ENCODE measurements around the gene IL32. TPM values are rescaled to one million over a fixed set of nuclear protein-coding genes. Genes with fewer than 3 reads are reported as not detected.
"Not testable (repeated sequence)": the region's sequence is repeated elsewhere in the genome, so short reads cannot be mapped to it uniquely, and the experiment has no call there.

Gene IL32
- total RNA-seq, 1 experiment from 2014 or later = 4.7 TPM

DNA sequence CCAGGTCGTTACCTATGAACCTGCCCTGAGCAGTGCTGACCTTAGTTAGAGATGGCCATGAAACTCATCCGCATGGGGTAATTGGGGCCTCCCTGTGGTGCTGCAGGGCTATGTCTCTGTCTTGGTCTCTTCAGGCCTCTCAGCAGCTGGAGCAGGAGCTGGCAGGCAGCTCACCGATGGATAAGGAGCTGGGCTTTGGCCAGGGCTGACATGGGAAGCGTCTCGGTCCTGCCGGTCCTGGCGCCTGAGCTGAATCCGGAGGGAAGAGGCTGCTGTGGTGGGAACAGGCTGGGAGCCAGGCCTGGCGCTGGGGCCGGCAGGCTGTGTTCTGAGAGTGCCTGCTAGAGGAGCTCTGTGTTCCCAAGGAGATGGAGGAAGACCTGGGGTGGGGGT, 10.1 kb downstream of the IL32 start:
- no peak for DNase-seq (ENCODE audit: low spot score)
- Mint-ChIP-seq H3K36me3 (no peaks in the 10 kb centered on the region), H3K27ac (no peak overlapping the region), H3K9me3 (no peaks in the 10 kb centered on the region), H3K4me1 (peaks cover 54% of the 10 kb centered on the region), H3K27me3 (ENCODE audit: low read depth) (peaks cover 12% of the 10 kb centered on the region), H3K4me3 (no peak overlapping the region)
- ATAC-seq = peak; percentile 35
- CTCF ChIA-PET = interaction anchor here (1.1 to 6.5 kb wide), 6 partner anchors 12 to 75 kb away, joined by 4 to 59 read pairs (median 11); no protein-coding TSS in a partner anchor
- TF ChIP-seq NR2C2 (CRISPR knock-in tag; IDR thresholded peaks at IDR 0.05) = no peak
- TF ChIP-seq, protein P1, sequence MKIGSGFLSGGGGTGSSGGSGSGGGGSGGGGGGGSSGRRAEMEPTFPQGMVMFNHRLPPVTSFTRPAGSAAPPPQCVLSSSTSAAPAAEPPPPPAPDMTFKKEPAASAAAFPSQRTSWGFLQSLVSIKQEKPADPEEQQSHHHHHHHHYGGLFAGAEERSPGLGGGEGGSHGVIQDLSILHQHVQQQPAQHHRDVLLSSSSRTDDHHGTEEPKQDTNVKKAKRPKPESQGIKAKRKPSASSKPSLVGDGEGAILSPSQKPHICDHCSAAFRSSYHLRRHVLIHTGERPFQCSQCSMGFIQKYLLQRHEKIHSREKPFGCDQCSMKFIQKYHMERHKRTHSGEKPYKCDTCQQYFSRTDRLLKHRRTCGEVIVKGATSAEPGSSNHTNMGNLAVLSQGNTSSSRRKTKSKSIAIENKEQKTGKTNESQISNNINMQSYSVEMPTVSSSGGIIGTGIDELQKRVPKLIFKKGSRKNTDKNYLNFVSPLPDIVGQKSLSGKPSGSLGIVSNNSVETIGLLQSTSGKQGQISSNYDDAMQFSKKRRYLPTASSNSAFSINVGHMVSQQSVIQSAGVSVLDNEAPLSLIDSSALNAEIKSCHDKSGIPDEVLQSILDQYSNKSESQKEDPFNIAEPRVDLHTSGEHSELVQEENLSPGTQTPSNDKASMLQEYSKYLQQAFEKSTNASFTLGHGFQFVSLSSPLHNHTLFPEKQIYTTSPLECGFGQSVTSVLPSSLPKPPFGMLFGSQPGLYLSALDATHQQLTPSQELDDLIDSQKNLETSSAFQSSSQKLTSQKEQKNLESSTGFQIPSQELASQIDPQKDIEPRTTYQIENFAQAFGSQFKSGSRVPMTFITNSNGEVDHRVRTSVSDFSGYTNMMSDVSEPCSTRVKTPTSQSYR (CRISPR knock-in tag; IDR thresholded peaks at IDR 0.05) = no peak
- TF ChIP-seq GRHL2 (CRISPR knock-in tag; IDR thresholded peaks at IDR 0.05; ENCODE audit: insufficient replicate concordance, severe bottlenecking) = no peak
- no peak for TF ChIP-seq TEAD4 (CRISPR knock-in tag; IDR thresholded peaks at IDR 0.05)
- TF ChIP-seq, protein P2, sequence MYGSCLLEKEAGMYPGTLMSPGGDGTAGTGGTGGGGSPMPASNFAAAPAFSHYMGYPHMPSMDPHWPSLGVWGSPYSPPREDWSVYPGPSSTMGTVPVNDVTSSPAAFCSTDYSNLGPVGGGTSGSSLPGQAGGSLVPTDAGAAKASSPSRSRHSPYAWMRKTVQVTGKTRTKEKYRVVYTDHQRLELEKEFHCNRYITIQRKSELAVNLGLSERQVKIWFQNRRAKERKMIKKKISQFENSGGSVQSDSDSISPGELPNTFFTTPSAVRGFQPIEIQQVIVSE (CRISPR knock-in tag; IDR thresholded peaks at IDR 0.05; ENCODE audit: borderline replicate concordance) = no peak
- no peak for TF ChIP-seq IRF2 (CRISPR knock-in tag; IDR thresholded peaks at IDR 0.05; ENCODE audit: borderline replicate concordance, low read depth)
- TF ChIP-seq IRF1 (CRISPR knock-in tag; IDR thresholded peaks at IDR 0.05) = no peak
- TF ChIP-seq CTCF (IDR thresholded peaks at IDR 0.05) = no peak
- TF ChIP-seq ATF3 (CRISPR knock-in tag; conservative IDR thresholded peaks at IDR 0.05) = no peak
- TF ChIP-seq PRRX2 (CRISPR knock-in tag; IDR thresholded peaks at IDR 0.05) = no peak
- TF ChIP-seq SP1 (CRISPR knock-in tag; conservative IDR thresholded peaks at IDR 0.05) = no peak
- TF ChIP-seq, protein P3, sequence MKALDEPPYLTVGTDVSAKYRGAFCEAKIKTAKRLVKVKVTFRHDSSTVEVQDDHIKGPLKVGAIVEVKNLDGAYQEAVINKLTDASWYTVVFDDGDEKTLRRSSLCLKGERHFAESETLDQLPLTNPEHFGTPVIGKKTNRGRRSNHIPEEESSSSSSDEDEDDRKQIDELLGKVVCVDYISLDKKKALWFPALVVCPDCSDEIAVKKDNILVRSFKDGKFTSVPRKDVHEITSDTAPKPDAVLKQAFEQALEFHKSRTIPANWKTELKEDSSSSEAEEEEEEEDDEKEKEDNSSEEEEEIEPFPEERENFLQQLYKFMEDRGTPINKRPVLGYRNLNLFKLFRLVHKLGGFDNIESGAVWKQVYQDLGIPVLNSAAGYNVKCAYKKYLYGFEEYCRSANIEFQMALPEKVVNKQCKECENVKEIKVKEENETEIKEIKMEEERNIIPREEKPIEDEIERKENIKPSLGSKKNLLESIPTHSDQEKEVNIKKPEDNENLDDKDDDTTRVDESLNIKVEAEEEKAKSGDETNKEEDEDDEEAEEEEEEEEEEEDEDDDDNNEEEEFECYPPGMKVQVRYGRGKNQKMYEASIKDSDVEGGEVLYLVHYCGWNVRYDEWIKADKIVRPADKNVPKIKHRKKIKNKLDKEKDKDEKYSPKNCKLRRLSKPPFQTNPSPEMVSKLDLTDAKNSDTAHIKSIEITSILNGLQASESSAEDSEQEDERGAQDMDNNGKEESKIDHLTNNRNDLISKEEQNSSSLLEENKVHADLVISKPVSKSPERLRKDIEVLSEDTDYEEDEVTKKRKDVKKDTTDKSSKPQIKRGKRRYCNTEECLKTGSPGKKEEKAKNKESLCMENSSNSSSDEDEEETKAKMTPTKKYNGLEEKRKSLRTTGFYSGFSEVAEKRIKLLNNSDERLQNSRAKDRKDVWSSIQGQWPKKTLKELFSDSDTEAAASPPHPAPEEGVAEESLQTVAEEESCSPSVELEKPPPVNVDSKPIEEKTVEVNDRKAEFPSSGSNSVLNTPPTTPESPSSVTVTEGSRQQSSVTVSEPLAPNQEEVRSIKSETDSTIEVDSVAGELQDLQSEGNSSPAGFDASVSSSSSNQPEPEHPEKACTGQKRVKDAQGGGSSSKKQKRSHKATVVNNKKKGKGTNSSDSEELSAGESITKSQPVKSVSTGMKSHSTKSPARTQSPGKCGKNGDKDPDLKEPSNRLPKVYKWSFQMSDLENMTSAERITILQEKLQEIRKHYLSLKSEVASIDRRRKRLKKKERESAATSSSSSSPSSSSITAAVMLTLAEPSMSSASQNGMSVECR (CRISPR knock-in tag; IDR thresholded peaks at IDR 0.05; ENCODE audit: borderline replicate concordance) = no peak
- no peak for TF ChIP-seq HMGA2 (CRISPR knock-in tag; IDR thresholded peaks at IDR 0.05)
- TF ChIP-seq ZNF512 (CRISPR knock-in tag; IDR thresholded peaks at IDR 0.05; ENCODE audit: borderline replicate concordance) = no peak
- POLR2A ChIA-PET = interaction anchor here (1.5 kb wide), 1 partner anchor 17 kb away, joined by 5 read pairs; no protein-coding TSS in a partner anchor

DNA sequence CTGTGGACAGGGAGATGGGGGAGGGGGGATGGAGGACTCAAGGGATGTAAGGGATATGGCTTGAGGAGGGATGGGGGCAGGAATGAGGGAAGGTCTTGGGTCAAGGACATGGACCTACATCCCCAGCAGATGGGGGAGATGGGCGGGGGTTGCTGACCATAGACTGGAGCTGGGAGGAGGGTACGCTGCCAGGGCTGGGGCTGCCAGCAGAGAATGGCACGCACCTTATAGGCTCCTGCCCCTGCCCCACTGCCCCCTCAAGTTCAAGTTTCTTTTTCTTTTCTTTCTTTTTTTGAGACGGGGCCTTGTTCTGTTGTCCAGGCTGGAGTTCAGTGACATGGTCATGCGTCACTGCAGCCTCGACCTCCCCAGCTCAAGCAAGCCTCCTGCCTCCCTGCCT, 10.5 kb downstream of the IL32 start:
- ATAC-seq; H3K4me3 Mint-ChIP-seq; H3K27ac Mint-ChIP-seq; DNase-seq (ENCODE audit: low spot score); H3K9me3 Mint-ChIP-seq; H3K36me3 Mint-ChIP-seq: not testable (repeated sequence)
- peaks cover 12% of the 10 kb centered on the region for H3K27me3 Mint-ChIP-seq (ENCODE audit: low read depth)
- ChIA-PET POLR2A (interaction anchor here (1.5 kb wide), 1 partner anchor 17 kb away, joined by 5 read pairs; no protein-coding TSS in a partner anchor), CTCF (interaction anchor here (1.1 to 6.5 kb wide), 6 partner anchors 12 to 75 kb away, joined by 4 to 59 read pairs (median 11); no protein-coding TSS in a partner anchor)
- peaks cover 57% of the 10 kb centered on the region for H3K4me1 Mint-ChIP-seq

Measured in WTC11 (cell line).